ENCODE results near the gene TST.

- TF ChIP-seq POLR2A (IDR thresholded peaks at IDR 0.05; ENCODE audit: low read length) (no peak), GATA1 (IDR thresholded peaks at IDR 0.05; ENCODE audit: low read depth, low read length) (no peak)
Observed at GRCh38 chr22:37022483-37023337, 3.5 kb upstream of the TST start.
